ENCODE results near the gene CNBD2. TPM values are rescaled to one million over a fixed set of nuclear protein-coding genes. Genes with fewer than 3 reads are reported as not detected.
A peak's percentile ranks its signal among the peaks of the same experiment; 100 is the strongest.
"Not testable (repeated sequence)": the region's sequence is repeated elsewhere in the genome, so short reads cannot be mapped to it uniquely, and the experiment has no call there.

The CNBD2 gene
- total RNA-seq, 1 experiment from 2014 or later: 5.3 TPM

- H3K27me3 ChIP-seq; H3K36me3 ChIP-seq; DNase-seq; H3K4me1 ChIP-seq; H3K27ac ChIP-seq; H3K9me3 ChIP-seq (replicated peaks); H3K4me3 ChIP-seq: not testable (repeated sequence)
Observed at GRCh38 chr20:36026131-36026530, 57.7 kb downstream of the CNBD2 start.

- H3K4me1 ChIP-seq: peaks cover 4% of the 10 kb centered on the region
- no peaks in the 10 kb centered on the region for H3K9me3 ChIP-seq (replicated peaks)
- H3K27ac ChIP-seq: no peak overlapping the region
- no peak for DNase-seq
- H3K27me3 ChIP-seq: peaks cover 9% of the 10 kb centered on the region
- no peak overlapping the region for H3K4me3 ChIP-seq
- no peaks in the 10 kb centered on the region for H3K36me3 ChIP-seq
Observed at GRCh38 chr20:36028106-36028808, 59.9 kb downstream of the CNBD2 start.

GRCh38 chr20:36030149-36030548, 61.8 kb downstream of the CNBD2 start:
- H3K27me3 ChIP-seq: peaks cover 9% of the 10 kb centered on the region; the same call in 1 of the 2 replicates
- no peak overlapping the region for H3K27ac ChIP-seq
- H3K4me1 ChIP-seq: peaks cover 4% of the 10 kb centered on the region
- H3K9me3 ChIP-seq (replicated peaks): no peaks in the 10 kb centered on the region
- peak; percentile 69 to 81 for DNase-seq
- no peaks in the 10 kb centered on the region for H3K36me3 ChIP-seq
- H3K4me3 ChIP-seq: no peak overlapping the region

GRCh38 chr20:36031806-36032205, 63.4 kb downstream of the CNBD2 start:
- no peak for DNase-seq
- no peak overlapping the region for H3K4me3 ChIP-seq
- no peaks in the 10 kb centered on the region for H3K9me3 ChIP-seq (replicated peaks)
- no peaks in the 10 kb centered on the region for H3K36me3 ChIP-seq
- peaks cover 4% of the 10 kb centered on the region; the same call in 1 of the 2 replicates for H3K27me3 ChIP-seq
- no peak overlapping the region for H3K27ac ChIP-seq
- peaks cover 10% of the 10 kb centered on the region for H3K4me1 ChIP-seq

GRCh38 chr20:36034875-36035274, 66.5 kb downstream of the CNBD2 start:
- Histone ChIP-seq H3K4me3 (no peak overlapping the region), H3K27me3 (0 out of 2 replicates have a peak, but pooled peaks cover 4% of the 10 kb centered on the region), H3K27ac (no peak overlapping the region), H3K4me1 (peaks cover 10% of the 10 kb centered on the region), H3K36me3 (no peaks in the 10 kb centered on the region), H3K9me3 (replicated peaks) (no peaks in the 10 kb centered on the region)
- DNase-seq: no peak

- no peak overlapping the region for H3K4me3 ChIP-seq
- no peak overlapping the region for H3K27ac ChIP-seq
- no peaks in the 10 kb centered on the region for H3K9me3 ChIP-seq (replicated peaks)
- 0 out of 2 replicates have a peak, but pooled peaks cover 4% of the 10 kb centered on the region for H3K27me3 ChIP-seq
- H3K36me3 ChIP-seq: no peaks in the 10 kb centered on the region
- peak in 1 of 2 experiments; percentile 36 for DNase-seq
- H3K4me1 ChIP-seq: peaks cover 6% of the 10 kb centered on the region; the same call in 1 of the 2 replicates
Observed at GRCh38 chr20:36035745-36036144, 67.4 kb downstream of the CNBD2 start.

GRCh38 chr20:36036688-36037087, 68.3 kb downstream of the CNBD2 start:
- Histone ChIP-seq H3K36me3 (no peaks in the 10 kb centered on the region), H3K27me3 (0 out of 2 replicates have a peak, but pooled peaks cover 4% of the 10 kb centered on the region), H3K4me3 (no peak overlapping the region), H3K4me1 (peaks cover 6% of the 10 kb centered on the region; the same call in 1 of the 2 replicates), H3K27ac (no peak overlapping the region), H3K9me3 (replicated peaks) (no peaks in the 10 kb centered on the region)
- no peak for DNase-seq

- peaks cover 5% of the 10 kb centered on the region; the same call in 1 of the 2 replicates for H3K4me1 ChIP-seq
- H3K27me3 ChIP-seq: no peaks in the 10 kb centered on the region
- no peak overlapping the region for H3K27ac ChIP-seq
- no peaks in the 10 kb centered on the region for H3K36me3 ChIP-seq
- H3K4me3 ChIP-seq: no peak overlapping the region
- H3K9me3 ChIP-seq (replicated peaks): no peaks in the 10 kb centered on the region
- no peak for DNase-seq
Observed at GRCh38 chr20:36040571-36040970, 72.2 kb downstream of the CNBD2 start.

GRCh38 chr20:36043441-36043840, 75.1 kb downstream of the CNBD2 start:
- no peaks in the 10 kb centered on the region for H3K27me3 ChIP-seq
- H3K4me1 ChIP-seq: peaks cover 3% of the 10 kb centered on the region; the same call in 1 of the 2 replicates
- H3K4me3 ChIP-seq: no peak overlapping the region
- no peak overlapping the region for H3K27ac ChIP-seq
- peaks cover 11% of the 10 kb centered on the region for H3K36me3 ChIP-seq
- no peaks in the 10 kb centered on the region for H3K9me3 ChIP-seq (replicated peaks)
- no peak for DNase-seq

GRCh38 chr20:36043892-36044515, 75.6 kb downstream of the CNBD2 start:
- Histone ChIP-seq H3K9me3 (replicated peaks) (no peaks in the 10 kb centered on the region), H3K27ac (no peak overlapping the region), H3K27me3 (no peaks in the 10 kb centered on the region), H3K36me3 (peaks cover 11% of the 10 kb centered on the region), H3K4me1 (peaks cover 3% of the 10 kb centered on the region; the same call in 1 of the 2 replicates), H3K4me3 (no peak overlapping the region)
- DNase-seq: no peak

- H3K27me3 ChIP-seq: no peaks in the 10 kb centered on the region
- H3K4me3 ChIP-seq: no peak overlapping the region
- no peaks in the 10 kb centered on the region for H3K9me3 ChIP-seq (replicated peaks)
- H3K36me3 ChIP-seq: peaks cover 11% of the 10 kb centered on the region
- H3K4me1 ChIP-seq: peaks cover 3% of the 10 kb centered on the region; the same call in 1 of the 2 replicates
- no peak for DNase-seq
- no peak overlapping the region for H3K27ac ChIP-seq
Observed at GRCh38 chr20:36045373-36045714, 77.0 kb downstream of the CNBD2 start.

- not testable (repeated sequence) for H3K4me3 ChIP-seq; H3K27ac ChIP-seq; H3K27me3 ChIP-seq; H3K9me3 ChIP-seq (replicated peaks); DNase-seq; H3K4me1 ChIP-seq
- H3K36me3 ChIP-seq: peaks cover 11% of the 10 kb centered on the region
Observed at GRCh38 chr20:36046073-36046798, 77.8 kb downstream of the CNBD2 start.

- H3K9me3 ChIP-seq (replicated peaks); H3K27me3 ChIP-seq; DNase-seq; H3K27ac ChIP-seq: not testable (repeated sequence)
- H3K4me3 ChIP-seq: peak overlapping the region; percentile 100
- H3K36me3 ChIP-seq: peaks cover 11% of the 10 kb centered on the region
- peaks cover 12% of the 10 kb centered on the region; the same call in 1 of the 2 replicates for H3K4me1 ChIP-seq
Observed at GRCh38 chr20:36049408-36049807, 81.0 kb downstream of the CNBD2 start.

GRCh38 chr20:36050436-36051317, 82.3 kb downstream of the CNBD2 start:
- H3K27me3 ChIP-seq: no peaks in the 10 kb centered on the region
- H3K36me3 ChIP-seq: peaks cover 11% of the 10 kb centered on the region
- peak overlapping the region; percentile 97 for H3K27ac ChIP-seq
- peak; percentile 96 to 97 for DNase-seq
- H3K9me3 ChIP-seq (replicated peaks): no peaks in the 10 kb centered on the region
- H3K4me1 ChIP-seq: peaks cover 12% of the 10 kb centered on the region; the same call in 1 of the 2 replicates
- peak overlapping the region; percentile 100 for H3K4me3 ChIP-seq

Data from SJCRH30 (cell line).